B cell (primary cell): ENCODE results near the gene RPGR. TPM values are rescaled to one million over a fixed set of nuclear protein-coding genes. Genes with fewer than 3 reads are reported as not detected.
A peak's percentile ranks its signal among the peaks of the same experiment; 100 is the strongest.

Experiments used
- ATAC-seq: fragments of 200-7000 bp; cut with Tn5 transposase; one replicate; pipeline ENCODE4 v1.10.0; 2021; ENCODE audit warnings: low read depth, mild to moderate bottlenecking, moderate number of reproducible peaks, moderate library complexity
- CTCF ChIA-PET: fragments of 350-600 bp; sonication (Branson Sonifier 250); formaldehyde crosslinking; loops from one replicate; lab custom pipeline; 2021; ENCODE audit warnings: antibody characterized with exemption, inconsistent platforms; lab: Charles Lee
- POLR2A ChIA-PET: fragments of 350-600 bp; sonication (Branson Sonifier 250); formaldehyde crosslinking; loops from one replicate; lab custom pipeline; 2021; ENCODE audit warnings: antibody characterized with exemption; lab: Charles Lee
- DNase-seq: peaks from one replicate; pipeline ENCODE4 v3.0.0; 2013
- H2AFZ ChIP-seq: 2 replicates; pipeline ENCODE4 v1.6.1; 2012; ENCODE audit warnings: mild to moderate bottlenecking, low read depth, low read length; ENCODE audit not compliant: insufficient read depth, poor library complexity, severe bottlenecking
- H3K27ac ChIP-seq, 2 donors: 1 replicate in 1 of 2; 2 replicates in 1 of 2; pipeline ENCODE4 v1.5.1; 2012 to 2013; ENCODE audit warnings: low read length in 2 of 2, mild to moderate bottlenecking in 2 of 2, moderate library complexity in 1 of 2
- H3K27me3 ChIP-seq, 4 experiments: fragments of 200-600 bp in 1 of 4; sonication (generic) in 1 of 4; replicated peaks in 1 of 4; 1 replicate in 2 of 4; 2 replicates in 2 of 4; pipeline versions ENCODE4 v1.6.1 to v1.7.0; 2013 to 2016; ENCODE audit warnings: low read length in 3 of 4, mild to moderate bottlenecking in 2 of 4, mixed read lengths in 1 of 4, moderate library complexity in 1 of 4; ENCODE audit not compliant: insufficient read depth in 4 of 4, control insufficient read depth in 3 of 4; ENCODE audit errors: control extremely low read depth in 1 of 4
- H3K36me3 ChIP-seq, 2 experiments: replicated peaks in 1 of 2; 1 replicate in 1 of 2; 2 replicates in 1 of 2; pipeline versions ENCODE4 v1.6.1 to v1.7.1; 2013; ENCODE audit warnings: low read length in 1 of 2; ENCODE audit not compliant: insufficient read depth in 2 of 2, control insufficient read depth in 1 of 2; ENCODE audit errors: control extremely low read depth in 1 of 2, extremely low read depth in 1 of 2
- H3K4me1 ChIP-seq, 2 donors: fragments of 200-600 bp in 1 of 2; sonication (generic) in 1 of 2; 1 replicate in 1 of 2; 2 replicates in 1 of 2; pipeline versions ENCODE4 v1.5.1 to v1.6.1; 2013 to 2017; ENCODE audit warnings: low read length in 2 of 2; ENCODE audit not compliant: control insufficient read depth in 2 of 2, insufficient read depth in 2 of 2
- H3K4me2 ChIP-seq: replicated peaks from 2 replicates; pipeline ENCODE3; 2012; ENCODE audit warnings: mild to moderate bottlenecking, low read depth, low read length; ENCODE audit not compliant: poor library complexity, severe bottlenecking
- H3K4me3 ChIP-seq, 5 experiments: fragments of 200-600 bp in 1 of 5; sonication (generic) in 1 of 5; 1 replicate in 3 of 5; 2 replicates in 2 of 5; pipeline versions ENCODE4 v1.5.1 to v1.7.0; 2011 to 2016; ENCODE audit warnings: low read length in 4 of 5, mild to moderate bottlenecking in 4 of 5, low read depth in 2 of 5, control low read depth in 1 of 5, moderate library complexity in 1 of 5; ENCODE audit not compliant: insufficient read depth in 1 of 5; ENCODE audit errors: control extremely low read depth in 1 of 5, extremely low read depth in 1 of 5
- H3K79me2 ChIP-seq: fragments of 200-600 bp; sonication (generic); one replicate; pipeline ENCODE4 v1.6.0; 2016; ENCODE audit warnings: low read length; ENCODE audit not compliant: control insufficient read depth, insufficient read depth
- H3K9ac ChIP-seq: fragments of 200-600 bp; sonication (generic); 2 replicates; pipeline ENCODE4 v1.6.1; 2017; ENCODE audit warnings: mild to moderate bottlenecking, low read length, moderate library complexity
- H3K9me3 ChIP-seq, 3 donors: one replicate each; pipeline versions ENCODE4 v1.6.1 to v1.7.1; 2013; ENCODE audit warnings: low read length in 2 of 3; ENCODE audit not compliant: control insufficient read depth in 2 of 3, insufficient read depth in 1 of 3; ENCODE audit errors: control extremely low read depth in 1 of 3
- H4K20me1 ChIP-seq: 2 replicates; pipeline ENCODE4 v1.6.0; 2012; ENCODE audit warnings: mild to moderate bottlenecking, low read length; ENCODE audit not compliant: insufficient read depth, control insufficient read depth, poor library complexity, severe bottlenecking
- H3K27ac Mint-ChIP-seq: one replicate; pipeline ENCODE4 v1.8.0; 2021; ENCODE audit warnings: mixed read lengths
- H3K27me3 Mint-ChIP-seq: one replicate; pipeline ENCODE4 v1.8.0; 2021; ENCODE audit warnings: mixed read lengths
- H3K4me1 Mint-ChIP-seq: one replicate; pipeline ENCODE4 v1.8.0; 2021; ENCODE audit warnings: mixed read lengths
- H3K4me3 Mint-ChIP-seq: one replicate; pipeline ENCODE4 v1.8.0; 2021; ENCODE audit warnings: mixed read lengths
- H3K9me3 Mint-ChIP-seq: one replicate; pipeline ENCODE4 v1.8.0; 2022; ENCODE audit warnings: mixed read lengths; ENCODE audit not compliant: insufficient read depth
- EZH2 ChIP-seq: IDR thresholded peaks from 2 replicates; pipeline ENCODE4 v1.6.1; 2012; ENCODE audit warnings: borderline replicate concordance, low read depth, mild to moderate bottlenecking, moderate library complexity, low read length; ENCODE audit not compliant: insufficient read depth, poor library complexity, severe bottlenecking
- WGBS: methylation state at CpG from one replicate; pipeline ENCODE4 v1.1.5; 2013; ENCODE audit warnings: missing lambda C conversion rate; ENCODE audit not compliant: insufficient coverage; 5-methylcytosine and 5-hydroxymethylcytosine counted together
- intact Hi-C: fragments of 100-400 bp; cut with micrococcal nuclease; formaldehyde crosslinking; loops from one replicate; pipeline ENCODE4 v1.10.0; 2022
- polyA plus RNA-seq: library from polyadenylated mRNA; depleted of rRNA; stranded (reverse); fragments of >200 nt; gene quantifications from 2 replicates; pipeline ENCODE4 v1.2.3, GENCODE V29; 2012
- total RNA-seq, 2 donors: library from RNA; stranded (reverse); fragments of 120-200 nt in 1 of 2; gene quantifications; 1 replicate in 1 of 2; 2 replicates in 1 of 2; pipeline versions ENCODE4 v1.2.3 to v1.2.4, GENCODE V29; 2013 to 2022
- TF ChIP-seq, protein P1 (sequence below): fragments of 200-600 bp; IDR thresholded peaks from one replicate; pipeline ENCODE4 v1.8.0; 2022; ENCODE audit warnings: antibody characterized with exemption, mild to moderate bottlenecking

RPGR gene
- total and polyA plus RNA-seq, 2 donors (not counting 1 experiment from before 2014, with no cell fraction given), result 4.2 to 26.8 TPM

DNA sequence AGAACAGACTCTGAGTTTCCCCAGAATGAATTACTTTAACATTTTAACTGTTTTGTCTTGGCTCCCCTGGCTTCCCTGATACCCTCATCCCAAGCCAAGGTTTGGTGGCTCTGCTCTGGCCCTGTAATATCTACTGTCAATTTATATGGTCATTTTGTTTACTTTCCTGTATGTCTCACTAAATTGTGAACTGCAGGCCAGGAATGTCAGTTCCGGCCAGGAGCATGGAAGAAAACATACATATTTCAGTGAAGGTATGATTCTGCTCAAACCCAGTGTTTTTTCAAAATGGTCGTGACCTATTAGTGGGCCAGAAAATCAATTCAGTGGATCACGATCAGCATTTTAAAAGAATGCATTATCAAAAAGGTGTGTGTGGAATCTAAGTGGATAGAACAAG, 1.2 kb downstream of the RPGR start:
- WGBS, result no CpG with 5 or more reads among the region's 3 CpGs
- peaks cover 0 to 11% of the 10 kb centered on the region in 2 donors for H3K4me1 ChIP-seq
- no peak overlapping the region for H3K27ac ChIP-seq
- ATAC-seq, result no peak
- no peaks in the 10 kb centered on the region for H3K9me3 ChIP-seq
- peak overlapping the region in 3 of 5 experiments; percentile 56 to 65 (median 62) for H3K4me3 ChIP-seq
- peak overlapping the region; percentile 93 for H3K9ac ChIP-seq
- no peaks in the 10 kb centered on the region for H3K36me3 ChIP-seq
- peaks cover 19% of the 10 kb centered on the region for H3K4me1 Mint-ChIP-seq
- no peaks in the 10 kb centered on the region for H4K20me1 ChIP-seq
- H3K79me2 ChIP-seq, result no peaks in the 10 kb centered on the region
- DNase-seq, result no peak
- H3K4me3 Mint-ChIP-seq, result peak overlapping the region; percentile 95
- intact Hi-C loops, result loop anchor here (2.0 to 5.0 kb wide), 4 partner anchors 39 to 819 kb away; no protein-coding TSS in a partner anchor
- peak overlapping the region; percentile 99 for H3K27ac Mint-ChIP-seq
- no peaks in the 10 kb centered on the region for H3K27me3 ChIP-seq
- POLR2A ChIA-PET, result no interaction called here
- no peaks in the 10 kb centered on the region for H3K9me3 Mint-ChIP-seq
- CTCF ChIA-PET, result interaction anchor here (1.2 to 2.6 kb wide), 3 partner anchors 7 to 134 kb away, joined by 6 to 20 read pairs (median 7); no protein-coding TSS in a partner anchor
- H2AFZ ChIP-seq, result no peak overlapping the region
- TF ChIP-seq EZH2, result no peak
- TF ChIP-seq, protein P1, sequence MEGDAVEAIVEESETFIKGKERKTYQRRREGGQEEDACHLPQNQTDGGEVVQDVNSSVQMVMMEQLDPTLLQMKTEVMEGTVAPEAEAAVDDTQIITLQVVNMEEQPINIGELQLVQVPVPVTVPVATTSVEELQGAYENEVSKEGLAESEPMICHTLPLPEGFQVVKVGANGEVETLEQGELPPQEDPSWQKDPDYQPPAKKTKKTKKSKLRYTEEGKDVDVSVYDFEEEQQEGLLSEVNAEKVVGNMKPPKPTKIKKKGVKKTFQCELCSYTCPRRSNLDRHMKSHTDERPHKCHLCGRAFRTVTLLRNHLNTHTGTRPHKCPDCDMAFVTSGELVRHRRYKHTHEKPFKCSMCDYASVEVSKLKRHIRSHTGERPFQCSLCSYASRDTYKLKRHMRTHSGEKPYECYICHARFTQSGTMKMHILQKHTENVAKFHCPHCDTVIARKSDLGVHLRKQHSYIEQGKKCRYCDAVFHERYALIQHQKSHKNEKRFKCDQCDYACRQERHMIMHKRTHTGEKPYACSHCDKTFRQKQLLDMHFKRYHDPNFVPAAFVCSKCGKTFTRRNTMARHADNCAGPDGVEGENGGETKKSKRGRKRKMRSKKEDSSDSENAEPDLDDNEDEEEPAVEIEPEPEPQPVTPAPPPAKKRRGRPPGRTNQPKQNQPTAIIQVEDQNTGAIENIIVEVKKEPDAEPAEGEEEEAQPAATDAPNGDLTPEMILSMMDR, result no peak
- H3K4me2 ChIP-seq, result peak overlapping the region; percentile 68
- no peaks in the 10 kb centered on the region for H3K27me3 Mint-ChIP-seq

DNA sequence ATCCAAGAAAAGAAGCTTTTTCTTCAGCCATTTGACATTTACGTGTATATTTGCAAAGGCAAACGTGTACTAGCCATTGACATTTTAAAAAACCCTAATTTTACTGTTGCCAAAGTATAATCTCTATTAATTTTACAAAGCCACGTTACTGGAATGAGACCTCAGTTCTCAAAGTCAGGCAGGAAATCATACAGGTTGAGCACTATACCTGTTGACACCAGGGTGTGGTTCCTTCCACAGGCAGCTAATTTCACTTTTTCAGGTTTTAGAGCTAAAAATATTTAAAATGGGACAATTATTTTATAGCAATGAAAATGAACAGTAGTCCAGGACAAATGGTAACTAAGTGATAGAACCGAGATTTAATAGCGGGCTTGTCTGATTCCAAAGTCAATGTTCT, 6.5 kb downstream of the RPGR start:
- ChIA-PET CTCF (no interaction called here), POLR2A (no interaction called here)
- TF ChIP-seq, protein P1, result no peak
- TF ChIP-seq EZH2, result no peak

More for the DNA sequence above, 6.5 kb downstream of the RPGR start:
- Mint-ChIP-seq H3K27me3 (no peaks in the 10 kb centered on the region), H3K27ac (no peak overlapping the region), H3K4me3 (no peak overlapping the region), H3K9me3 (no peaks in the 10 kb centered on the region), H3K4me1 (peaks cover 4% of the 10 kb centered on the region)
- Histone ChIP-seq H3K4me1 (no peaks in the 10 kb centered on the region), H3K4me2 (no peak overlapping the region), H3K36me3 (peaks cover 0 to 6% of the 10 kb centered on the region in 2 experiments), H2AFZ (no peak overlapping the region), H3K4me3 (no peak overlapping the region), H3K9me3 (no peaks in the 10 kb centered on the region), H3K27me3 (no peaks in the 10 kb centered on the region), H3K27ac (no peak overlapping the region), H3K9ac (no peak overlapping the region), H4K20me1 (no peaks in the 10 kb centered on the region), H3K79me2 (no peaks in the 10 kb centered on the region)
- intact Hi-C loops, result no loop called here
- no CpG with 5 or more reads among the region's 5 CpGs for WGBS
- ATAC-seq, result no peak
- no peak for DNase-seq
